KOPT-K1 (cell line): ENCODE data around the gene ZSWIM9.

Source experiments
- H3K27ac ChIP-seq: fragments of 200-600 bp; sonication (generic); 2 replicates; pipeline ENCODE4 v1.5.1; 2016; ENCODE audit warnings: antibody characterized with exemption, mild to moderate bottlenecking, low read depth, low read length; ENCODE audit not compliant: poor library complexity, severe bottlenecking
- H3K36me3 ChIP-seq: fragments of 200-600 bp; sonication (generic); 2 replicates; pipeline ENCODE4 v1.5.1; 2017; ENCODE audit warnings: antibody characterized with exemption, mild to moderate bottlenecking, low read length, moderate library complexity; ENCODE audit not compliant: insufficient read depth
- H3K9me3 ChIP-seq: fragments of 200-600 bp; sonication (generic); 2 replicates; pipeline ENCODE4 v1.5.1; 2017; ENCODE audit warnings: antibody characterized with exemption, low read length, mild to moderate bottlenecking; ENCODE audit not compliant: insufficient read depth, poor library complexity, severe bottlenecking

The ZSWIM9 gene

DNA sequence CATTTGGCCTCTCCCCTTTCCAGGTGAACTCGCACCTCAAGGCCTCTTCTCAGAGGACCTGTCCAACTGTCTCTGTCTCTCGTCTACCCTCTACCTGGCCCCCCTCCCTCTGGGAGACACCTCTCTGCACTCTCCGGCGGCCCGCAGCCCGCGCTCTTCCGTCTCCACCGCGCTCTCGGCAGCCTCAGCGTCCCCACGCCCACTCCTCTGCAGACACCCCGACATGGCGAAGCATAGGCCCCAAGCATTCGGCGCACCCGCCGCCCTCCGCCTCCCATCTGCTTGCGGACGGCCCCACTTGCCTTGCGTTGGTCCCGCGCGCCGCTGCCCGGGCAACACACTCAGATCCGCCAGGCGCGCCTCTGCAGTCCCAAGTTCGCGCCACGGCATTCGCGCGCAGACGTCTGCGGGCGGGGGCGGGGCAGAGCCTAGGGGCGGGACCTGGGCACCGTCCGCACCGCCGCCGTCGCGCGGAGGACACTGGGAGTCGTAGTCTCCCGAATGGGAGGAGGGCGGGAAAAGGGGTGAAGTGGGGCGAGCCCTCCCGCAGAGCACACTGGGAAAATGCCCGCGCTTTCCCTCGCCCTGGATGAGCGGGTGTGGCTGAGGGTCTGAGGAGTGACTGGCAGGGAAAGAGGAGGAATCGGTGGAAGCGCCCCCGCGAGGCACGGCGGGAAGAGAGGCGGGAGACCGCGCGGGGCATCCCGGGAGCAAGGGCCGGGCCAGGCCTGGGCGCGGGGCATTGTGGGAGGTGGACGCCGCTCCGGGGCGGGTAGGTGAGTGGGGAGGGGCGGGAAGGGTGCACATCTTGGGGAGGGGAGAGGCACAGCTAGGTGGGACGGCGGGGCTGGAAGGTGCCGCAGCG is at the start of gene ZSWIM9, which contains the start of gene LIG1:
Gene ZSWIM9 (plus strand): TSS at position 742 of the 865 bp plus-strand sequence. CDS start 1,123 bp downstream, outside the sequence.
Gene LIG1 (minus strand): TSS at position 406 of the 865 bp plus-strand sequence. CDS start 4,778 bp downstream, outside the sequence.
- Histone ChIP-seq H3K27ac (peak within 1 kb of the TSS; percentile 97), H3K9me3 (no peaks in the 10 kb centered on the region), H3K36me3 (peaks cover 32% of the 10 kb centered on the region)

DNA sequence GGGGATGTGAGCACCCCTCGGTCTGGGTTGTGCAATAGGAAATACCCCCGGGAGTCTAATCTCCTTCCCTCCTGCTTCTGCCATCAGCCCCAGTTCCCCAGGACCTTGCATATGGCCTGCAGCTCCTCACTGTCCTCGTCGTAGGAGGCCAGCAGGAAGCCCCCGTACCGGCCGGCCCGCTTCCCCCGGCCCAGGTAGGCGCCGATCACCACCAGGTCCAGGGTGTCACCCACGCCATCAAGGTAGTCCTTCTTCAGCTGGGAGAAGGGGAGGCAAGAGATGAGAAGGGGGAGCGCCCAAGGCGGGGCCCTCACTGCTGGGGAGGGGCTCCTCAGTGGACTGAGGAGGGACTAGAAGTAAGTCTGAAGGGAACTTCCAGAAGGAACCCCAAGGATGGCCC is 49.4 kb upstream of the ZSWIM9 start:
- no peaks in the 10 kb centered on the region for H3K9me3 ChIP-seq
- peaks cover 99% of the 10 kb centered on the region for H3K36me3 ChIP-seq
- no peak overlapping the region for H3K27ac ChIP-seq

DNA sequence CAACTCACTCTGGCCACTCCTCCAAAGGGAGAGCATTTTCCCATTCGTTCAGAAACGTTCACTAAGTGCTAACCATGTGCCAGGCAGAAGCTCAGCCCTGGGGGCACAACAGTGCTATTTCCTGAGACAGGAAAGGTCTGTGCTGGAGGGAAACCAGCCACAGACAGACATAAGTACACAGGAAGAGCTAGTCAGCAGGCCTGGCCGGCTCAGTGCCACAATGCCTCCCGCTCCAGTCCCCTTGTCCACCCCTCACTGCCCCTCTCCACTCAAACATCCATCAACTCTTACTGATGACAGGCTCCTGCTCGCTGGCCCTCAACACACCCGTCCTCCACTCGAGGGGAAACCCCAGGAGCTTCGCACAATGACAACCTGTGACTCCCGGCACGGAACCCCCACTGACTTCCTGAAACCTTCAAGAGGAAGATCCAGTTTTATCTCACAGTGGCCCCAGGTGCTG is 48.5 kb upstream of the ZSWIM9 start:
- Histone ChIP-seq H3K36me3 (peaks cover 98% of the 10 kb centered on the region), H3K9me3 (no peaks in the 10 kb centered on the region), H3K27ac (no peak overlapping the region)

DNA sequence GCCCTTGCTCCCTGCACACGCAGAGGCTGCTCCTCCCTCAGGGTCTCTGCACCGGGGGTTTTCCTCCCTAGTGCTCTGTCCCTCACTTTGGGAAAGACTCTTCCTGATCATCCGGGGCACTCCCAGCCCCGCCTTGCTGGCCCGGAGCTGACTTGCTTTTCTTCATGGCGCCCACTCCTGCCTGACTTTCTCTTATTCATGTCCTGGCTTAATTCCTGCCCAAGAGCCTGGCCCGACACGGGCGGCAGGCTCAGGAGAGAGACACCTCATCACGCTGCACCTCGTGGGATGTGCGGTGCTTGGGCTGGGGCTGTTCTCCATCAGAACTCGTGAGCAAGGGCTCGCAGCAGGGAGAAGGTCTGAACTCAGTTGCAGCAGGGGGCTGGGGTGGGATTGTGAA is 48.1 kb upstream of the ZSWIM9 start:
- Histone ChIP-seq H3K9me3 (no peaks in the 10 kb centered on the region), H3K36me3 (peaks cover 98% of the 10 kb centered on the region), H3K27ac (no peak overlapping the region)

DNA sequence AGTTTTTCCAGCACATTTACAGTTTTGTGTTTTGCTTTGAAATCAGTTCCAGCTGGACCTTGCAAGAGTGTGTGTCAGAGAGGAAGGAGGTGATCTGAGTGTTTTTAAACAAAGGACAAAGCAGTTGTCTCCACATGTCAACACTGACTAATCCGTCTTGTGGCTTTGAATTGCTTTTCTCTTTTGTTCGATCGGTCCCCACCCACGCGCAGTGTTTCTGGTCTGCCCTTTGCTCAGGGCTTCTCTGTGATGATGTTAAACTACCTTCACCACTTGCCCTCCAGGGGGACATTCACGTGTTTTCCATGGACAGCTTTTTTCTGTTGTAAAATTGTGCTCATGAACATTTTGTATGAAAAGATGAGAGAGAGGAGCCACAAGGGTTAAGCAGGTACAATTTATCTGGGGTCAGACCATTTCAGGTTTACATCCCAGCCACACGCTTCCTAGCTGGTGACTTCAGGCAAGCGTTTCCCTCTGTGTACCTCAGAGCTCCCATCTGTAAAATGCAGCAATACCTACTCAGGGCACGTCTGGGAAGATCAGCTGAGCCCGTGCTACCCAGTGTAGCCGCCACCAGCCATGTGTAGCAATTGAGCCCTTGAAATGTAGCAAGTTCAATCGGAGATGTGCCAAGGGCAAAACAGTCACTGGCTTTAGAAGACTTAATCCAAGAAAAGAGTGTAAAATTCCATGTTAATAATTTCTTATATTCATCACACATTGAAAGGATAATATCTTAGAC is 46.4 kb upstream of the ZSWIM9 start:
- H3K9me3 ChIP-seq = no peaks in the 10 kb centered on the region
- no peak overlapping the region for H3K27ac ChIP-seq
- peaks cover 98% of the 10 kb centered on the region for H3K36me3 ChIP-seq

DNA sequence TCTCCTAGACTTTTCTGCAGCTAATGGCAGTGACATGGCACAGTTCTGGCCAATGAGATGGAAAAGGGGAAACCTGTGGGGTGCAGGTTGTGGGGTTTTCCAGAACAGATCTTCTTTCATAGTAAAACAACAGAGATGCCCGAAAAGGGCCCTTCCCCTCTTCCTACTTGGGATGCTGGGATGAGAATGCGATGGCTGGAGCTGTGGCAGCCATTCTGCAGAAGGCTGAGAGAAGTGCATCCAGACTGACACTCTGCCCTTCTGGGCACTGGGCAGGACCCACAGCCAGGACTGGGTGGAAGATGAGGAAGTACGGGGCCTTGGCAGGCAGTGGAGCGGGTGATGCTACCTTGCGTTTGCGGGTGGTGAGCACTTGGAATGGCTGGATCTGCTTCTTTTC is 42.9 kb upstream of the ZSWIM9 start:
- Histone ChIP-seq H3K36me3 (peaks cover 98% of the 10 kb centered on the region), H3K27ac (no peak overlapping the region), H3K9me3 (no peaks in the 10 kb centered on the region)

DNA sequence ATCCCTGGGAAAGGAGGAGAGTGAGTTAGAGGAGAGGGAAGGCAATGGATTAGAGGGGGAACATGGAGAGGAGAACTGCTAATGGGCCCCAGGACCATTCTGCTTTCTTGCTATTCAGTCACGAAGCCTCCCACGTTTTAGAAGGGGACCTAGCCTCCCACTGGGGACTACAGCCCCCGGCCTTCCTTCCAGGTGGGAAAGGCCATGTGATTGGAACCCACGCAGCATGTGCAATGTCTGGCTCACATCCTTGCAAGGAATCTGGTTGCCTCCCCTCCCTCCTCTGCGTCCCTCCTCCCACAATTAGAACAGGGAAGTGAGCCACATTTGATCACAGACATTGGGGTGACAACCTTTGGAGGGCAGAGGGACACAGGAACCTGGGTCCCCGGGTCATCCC is 37.4 kb upstream of the ZSWIM9 start:
- no peak overlapping the region for H3K27ac ChIP-seq
- H3K9me3 ChIP-seq = no peaks in the 10 kb centered on the region
- peaks cover 97% of the 10 kb centered on the region for H3K36me3 ChIP-seq

DNA sequence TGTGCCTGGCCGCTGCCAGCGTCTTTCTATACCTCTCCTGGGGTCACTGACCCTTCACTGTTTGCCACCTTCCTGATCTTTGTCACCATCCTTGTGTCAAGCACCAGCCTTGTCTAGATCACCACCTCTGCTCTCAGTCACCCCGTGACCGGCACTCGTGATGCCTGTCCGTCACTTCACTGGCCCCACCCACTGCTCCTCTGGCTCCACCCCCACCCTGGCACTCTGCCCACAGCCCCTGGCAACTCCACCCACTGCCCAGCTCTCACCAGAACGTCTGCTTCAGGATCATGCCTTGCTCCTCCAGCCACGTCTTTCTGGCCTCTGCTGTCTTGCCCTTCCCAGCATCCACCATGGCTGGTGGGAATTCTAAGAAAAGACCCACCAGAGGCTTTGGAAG is 35.1 kb upstream of the ZSWIM9 start:
- H3K9me3 ChIP-seq = no peaks in the 10 kb centered on the region
- H3K36me3 ChIP-seq = peaks cover 98% of the 10 kb centered on the region
- H3K27ac ChIP-seq = no peak overlapping the region

DNA sequence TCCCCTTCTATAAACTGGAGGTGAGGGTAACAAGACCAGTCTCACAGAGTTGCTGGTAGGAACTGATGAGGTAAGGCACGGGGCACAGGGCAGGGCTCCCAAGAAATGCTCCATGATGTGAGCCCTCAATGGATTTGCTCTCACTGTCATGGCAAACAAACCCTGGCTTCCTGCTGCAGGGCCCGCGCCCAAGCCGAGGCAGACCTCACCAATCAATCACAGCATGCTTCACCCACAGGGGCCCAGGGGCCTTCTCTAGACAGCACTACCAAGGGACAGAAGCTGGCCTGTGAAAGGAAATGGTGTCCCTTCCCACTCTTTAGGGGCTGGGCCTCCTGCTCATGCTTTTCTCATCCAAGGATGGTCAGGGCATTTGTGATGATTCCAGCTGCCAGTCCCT is 33.9 kb upstream of the ZSWIM9 start:
- Histone ChIP-seq H3K27ac (no peak overlapping the region), H3K9me3 (no peaks in the 10 kb centered on the region), H3K36me3 (peaks cover 98% of the 10 kb centered on the region)

DNA sequence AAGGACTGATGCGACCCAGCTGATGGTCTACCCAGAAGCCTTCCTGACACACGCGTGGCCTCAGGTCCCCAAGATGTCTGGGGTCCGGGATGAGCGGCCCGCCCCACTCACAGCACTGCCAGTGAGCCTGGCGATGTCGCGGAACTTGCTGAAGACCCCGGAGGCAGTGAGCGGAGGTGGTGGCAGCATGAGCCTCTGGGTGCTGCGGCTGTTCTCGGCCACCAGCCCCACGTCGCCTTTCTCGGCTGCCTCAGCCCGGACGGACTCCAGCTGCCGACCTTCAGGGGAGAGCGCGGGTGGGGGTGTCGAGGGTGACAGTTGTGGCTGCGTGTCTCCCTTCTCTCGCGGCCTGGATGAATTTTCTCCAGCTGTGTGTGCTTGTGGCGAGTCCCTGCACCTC is 33.1 kb upstream of the ZSWIM9 start:
- Histone ChIP-seq H3K27ac (no peak overlapping the region), H3K36me3 (peaks cover 98% of the 10 kb centered on the region), H3K9me3 (no peaks in the 10 kb centered on the region)

DNA sequence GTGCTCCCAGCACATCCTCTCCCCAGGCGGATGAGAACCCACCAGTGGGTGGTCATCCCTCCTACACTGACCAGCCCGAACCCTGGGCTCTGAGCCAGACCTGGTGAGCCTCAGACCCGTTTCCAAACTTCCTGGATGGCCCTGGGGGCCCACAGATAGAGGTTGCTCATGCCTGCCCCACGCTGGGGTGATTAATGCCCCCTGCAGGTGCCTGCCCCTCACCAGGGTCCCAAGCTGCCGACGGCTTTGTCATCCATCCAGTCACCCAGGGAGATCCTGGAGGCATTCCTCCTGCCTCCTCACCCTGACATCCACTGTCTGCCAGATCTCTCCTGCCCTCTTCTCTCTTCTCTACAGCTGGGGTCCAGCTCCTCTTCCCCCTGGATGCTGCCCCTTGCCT is 31.4 kb upstream of the ZSWIM9 start:
- H3K9me3 ChIP-seq = no peaks in the 10 kb centered on the region
- H3K36me3 ChIP-seq = peaks cover 98% of the 10 kb centered on the region
- H3K27ac ChIP-seq = no peak overlapping the region

DNA sequence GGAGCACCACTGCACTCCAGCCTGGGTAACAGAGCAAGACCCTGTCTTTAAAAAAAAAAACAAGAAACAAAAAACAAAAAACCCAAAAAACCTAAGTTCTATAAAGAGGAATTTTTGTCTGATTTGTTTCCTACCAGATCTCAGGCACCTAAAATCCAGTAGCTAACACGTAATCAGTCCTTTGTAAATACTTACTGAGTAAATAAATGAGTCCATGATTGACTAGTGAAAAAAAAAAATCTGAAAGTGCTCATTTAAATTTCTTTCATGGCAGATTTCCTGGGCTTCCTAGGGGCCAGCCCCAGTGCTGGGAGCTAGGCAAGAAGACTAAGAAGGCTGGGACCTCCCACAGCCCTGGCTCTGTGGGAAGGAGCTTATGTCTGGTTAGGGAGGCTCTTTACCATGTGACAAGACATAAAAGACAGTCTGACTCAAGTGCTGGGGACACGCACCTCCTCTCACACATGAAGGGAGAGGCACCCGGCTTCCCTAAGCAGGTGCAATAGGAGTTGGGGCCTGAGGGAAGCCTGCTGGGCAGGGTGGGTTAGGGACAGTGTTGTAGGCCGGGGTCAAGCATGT is 22.8 kb upstream of the ZSWIM9 start:
- H3K36me3 ChIP-seq = peaks cover 100% of the 10 kb centered on the region
- no peak overlapping the region for H3K27ac ChIP-seq
- H3K9me3 ChIP-seq = no peaks in the 10 kb centered on the region

DNA sequence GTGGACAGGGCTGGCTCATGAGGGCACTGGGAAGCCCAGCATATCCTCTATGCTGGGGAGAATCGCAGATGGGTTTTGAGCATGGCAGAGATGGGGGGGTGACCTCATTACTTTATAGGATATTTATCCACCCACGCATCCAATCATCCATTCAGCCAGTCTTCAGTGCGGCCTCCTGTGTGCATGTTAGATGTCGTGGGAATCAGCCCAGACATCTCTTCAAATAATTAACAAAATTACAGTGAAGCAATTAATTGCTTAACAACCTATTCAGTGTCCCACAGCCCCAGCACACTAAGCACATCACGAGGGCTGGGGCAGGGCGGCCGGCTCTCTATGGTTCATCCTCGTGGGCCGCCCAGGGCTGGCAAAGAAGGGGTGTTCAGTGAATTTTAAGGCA is 21.9 kb upstream of the ZSWIM9 start:
- Histone ChIP-seq H3K36me3 (peaks cover 100% of the 10 kb centered on the region), H3K9me3 (no peaks in the 10 kb centered on the region), H3K27ac (no peak overlapping the region)

DNA sequence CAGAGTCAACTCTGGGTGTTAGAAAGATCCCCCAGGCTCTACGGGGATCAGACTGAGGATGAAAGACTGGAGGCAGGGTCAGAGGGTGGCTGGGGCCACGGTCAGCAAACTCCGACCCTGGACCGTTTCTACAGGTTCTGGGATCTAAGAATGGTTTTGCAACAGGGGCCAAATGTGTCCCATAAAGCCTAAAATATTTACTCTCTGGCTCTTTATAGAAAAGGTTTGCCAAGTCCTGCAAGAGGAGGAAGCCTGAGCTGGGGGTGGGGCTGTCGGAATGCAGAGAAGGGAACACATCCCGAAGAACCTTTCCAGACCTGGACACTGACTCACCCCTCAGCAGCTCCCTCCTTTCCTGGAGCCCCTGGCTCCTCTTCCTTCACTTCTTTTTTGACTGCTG is 21.1 kb upstream of the ZSWIM9 start:
- Histone ChIP-seq H3K9me3 (no peaks in the 10 kb centered on the region), H3K27ac (no peak overlapping the region), H3K36me3 (peaks cover 100% of the 10 kb centered on the region)

DNA sequence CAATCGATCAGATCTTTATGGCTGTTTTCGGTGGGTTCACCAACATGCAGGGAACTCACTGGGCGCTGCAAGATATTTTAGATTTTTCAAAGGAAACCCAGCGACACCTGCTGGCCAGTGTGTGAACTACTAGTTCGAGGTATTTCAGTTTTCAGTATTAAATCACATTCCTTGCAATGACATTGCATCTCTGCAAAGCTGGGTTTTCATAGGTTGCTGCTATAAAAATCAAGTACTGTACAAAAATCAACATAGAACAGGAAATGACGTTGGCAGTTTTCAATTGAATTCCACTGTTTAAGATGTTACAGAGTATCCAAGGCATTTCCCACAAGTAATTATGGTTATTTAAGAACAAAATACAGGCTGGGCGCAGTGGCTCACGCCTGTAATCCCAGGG is 17.9 kb upstream of the ZSWIM9 start:
- H3K36me3 ChIP-seq = peaks cover 100% of the 10 kb centered on the region
- H3K9me3 ChIP-seq = no peaks in the 10 kb centered on the region
- no peak overlapping the region for H3K27ac ChIP-seq
